ENCODE measurements around the gene SYNPR.

The SYNPR gene

GRCh38 chr3:63385629-63386028 lies 107.5 kb downstream of the SYNPR start:
- no peak for DNase-seq (ENCODE audit: low spot score)
- ChIA-PET POLR2A (ENCODE audit: low non-redundant PET) (no interaction called here), CTCF (no interaction called here)
- H3K27ac ChIP-seq: no peak overlapping the region
- TF ChIP-seq CTCF (conservative IDR thresholded peaks at IDR 0.05; ENCODE audit: low read depth): no peak

- no peak overlapping the region for H3K27ac ChIP-seq
- ChIA-PET CTCF (no interaction called here), POLR2A (ENCODE audit: low non-redundant PET) (interaction anchor here (0.5 kb wide), 1 partner anchor 82 kb away, joined by 3 read pairs; no protein-coding TSS in a partner anchor)
- no peak for TF ChIP-seq CTCF (conservative IDR thresholded peaks at IDR 0.05; ENCODE audit: low read depth)
- DNase-seq (ENCODE audit: low spot score): no peak
These were observed 108.5 kb downstream of the SYNPR start for GRCh38 chr3:63386568-63386967.

- POLR2A ChIA-PET (ENCODE audit: low non-redundant PET): interaction anchor here (0.7 kb wide), 1 partner anchor 39 kb away, joined by 3 read pairs; no protein-coding TSS in a partner anchor
- DNase-seq (ENCODE audit: low spot score): no peak
- H3K27ac ChIP-seq: no peak overlapping the region
- no peak for TF ChIP-seq CTCF (conservative IDR thresholded peaks at IDR 0.05; ENCODE audit: low read depth)
- CTCF ChIA-PET: interaction anchor here (0.5 kb wide), 1 partner anchor 27 kb away, joined by 5 read pairs; no protein-coding TSS in a partner anchor
These were observed 109.5 kb downstream of the SYNPR start for GRCh38 chr3:63387568-63387967.

- peak; percentile 1 for DNase-seq (ENCODE audit: low spot score)
- H3K27ac ChIP-seq: no peak overlapping the region
- no peak for TF ChIP-seq CTCF (conservative IDR thresholded peaks at IDR 0.05; ENCODE audit: low read depth)
- ChIA-PET CTCF (no interaction called here), POLR2A (ENCODE audit: low non-redundant PET) (no interaction called here)
These were observed 112.7 kb downstream of the SYNPR start for GRCh38 chr3:63390710-63391230.

- DNase-seq (ENCODE audit: low spot score): no peak
- CTCF ChIA-PET: interaction anchor here (0.5 to 0.6 kb wide), 2 partner anchors 246 to 1105 kb away, joined by 3 read pairs; no protein-coding TSS in a partner anchor
- no peak for TF ChIP-seq CTCF (conservative IDR thresholded peaks at IDR 0.05; ENCODE audit: low read depth)
- H3K27ac ChIP-seq: no peak overlapping the region
- POLR2A ChIA-PET (ENCODE audit: low non-redundant PET): no interaction called here
These were observed 117.9 kb downstream of the SYNPR start for GRCh38 chr3:63395960-63396359.

- ChIA-PET CTCF (no interaction called here), POLR2A (ENCODE audit: low non-redundant PET) (no interaction called here)
- no peak for TF ChIP-seq CTCF (conservative IDR thresholded peaks at IDR 0.05; ENCODE audit: low read depth)
- no peak for DNase-seq (ENCODE audit: low spot score)
- no peak overlapping the region for H3K27ac ChIP-seq
These were observed 122.2 kb downstream of the SYNPR start for GRCh38 chr3:63400246-63400860.

Data from RWPE1 (cell line).